PC-9 (cell line): Measurements from ENCODE around the gene BRMS1. TPM values are rescaled to one million over a fixed set of nuclear protein-coding genes. Genes with fewer than 3 reads are reported as not detected.
"Not testable (repeated sequence)": the region's sequence is repeated elsewhere in the genome, so short reads cannot be mapped to it uniquely, and the experiment has no call there.

ENCODE experiments used
- BruUV-seq: library from RNA; stranded (reverse); fragments of 400-500 nt; replicated peaks from 2 replicates; lab custom pipeline; 2021; lab: Mats Ljungman, UMichigan
- CTCF ChIA-PET: fragments of 300-600 bp; sonication (Branson Sonifier 250); formaldehyde crosslinking; loops from one replicate; lab custom pipeline; 2022; ENCODE audit warnings: antibody characterized with exemption; lab: Charles Lee
- POLR2A ChIA-PET: fragments of 300-600 bp; sonication (Branson Sonifier 250); formaldehyde crosslinking; loops from one replicate; lab custom pipeline; 2022; ENCODE audit warnings: antibody characterized with exemption; ENCODE audit not compliant: unreplicated experiment; lab: Charles Lee
- DNase-seq, 2 experiments: peaks; one replicate each; pipeline versions ENCODE4 v3.0.0 to v3.0.0-alpha.2; 2015 to 2022; ENCODE audit warnings: mixed read lengths in 1 of 2
- H2AFZ ChIP-seq: fragments of 200-600 bp; sonication (generic); 2 replicates; pipeline ENCODE4 v1.8.1; 2017; ENCODE audit warnings: antibody characterized with exemption
- H3F3A ChIP-seq: fragments of 200-600 bp; sonication (generic); 2 replicates; pipeline ENCODE4 v1.8.1; 2017; ENCODE audit warnings: antibody characterized with exemption, mild to moderate bottlenecking, low read depth; ENCODE audit not compliant: insufficient read depth
- H3K27ac ChIP-seq: fragments of 200-600 bp; sonication (generic); 2 replicates; pipeline ENCODE4 v1.6.1; 2016; ENCODE audit warnings: mixed run types
- H3K27me3 ChIP-seq: fragments of 200-600 bp; sonication (generic); 2 replicates; pipeline ENCODE4 v1.6.1; 2016; ENCODE audit warnings: low read depth, mixed run types; ENCODE audit not compliant: insufficient read depth
- H3K36me3 ChIP-seq: fragments of 200-600 bp; sonication (generic); 2 replicates; pipeline ENCODE4 v1.6.1; 2016; ENCODE audit warnings: low read depth, mixed run types
- H3K4me1 ChIP-seq: fragments of 200-600 bp; sonication (generic); replicated peaks from 2 replicates; pipeline ENCODE4 v1.6.1; 2016; ENCODE audit warnings: mixed run types; ENCODE audit not compliant: insufficient read depth
- H3K4me2 ChIP-seq: fragments of 200-600 bp; sonication (generic); 2 replicates; pipeline ENCODE4 v1.6.1; 2017; ENCODE audit warnings: mixed run types
- H3K4me3 ChIP-seq: fragments of 200-600 bp; sonication (generic); 2 replicates; pipeline ENCODE4 v1.6.1; 2016; ENCODE audit warnings: mixed run types
- H3K79me2 ChIP-seq: fragments of 200-600 bp; sonication (generic); 2 replicates; pipeline ENCODE4 v1.6.1; 2017; ENCODE audit warnings: low read depth, mixed run types
- H3K9me2 ChIP-seq: fragments of 200-600 bp; sonication (generic); 2 replicates; pipeline ENCODE4 v1.8.1; 2017; ENCODE audit warnings: mild to moderate bottlenecking; ENCODE audit not compliant: insufficient read depth
- H3K9me3 ChIP-seq: fragments of 200-600 bp; sonication (generic); 2 replicates; pipeline ENCODE4 v1.8.1; 2016; ENCODE audit warnings: low read depth; ENCODE audit not compliant: insufficient read depth
- H4K20me1 ChIP-seq: fragments of 200-600 bp; sonication (generic); 2 replicates; pipeline ENCODE4 v1.8.1; 2017; ENCODE audit not compliant: insufficient read depth
- EZH2 ChIP-seq: fragments of 200-600 bp; sonication (generic); IDR thresholded peaks from 2 replicates; pipeline ENCODE4 v1.8.0; 2017; ENCODE audit warnings: antibody characterized with exemption, low read depth
- intact Hi-C: fragments of 100-400 bp; cut with micrococcal nuclease; formaldehyde crosslinking; loops from one replicate; pipeline ENCODE4 v1.10.0; 2022; ENCODE audit not compliant: unreplicated experiment
- total RNA-seq: library from RNA; stranded (reverse); gene quantifications from 2 replicates; pipeline ENCODE4 v1.2.3, GENCODE V29; 2021
- TF ChIP-seq, protein P1 (sequence below): fragments of 200-600 bp; sonication (generic); conservative IDR thresholded peaks from 2 replicates; pipeline ENCODE4 v1.6.1; 2017; ENCODE audit warnings: mixed run types, antibody characterized with exemption, mild to moderate bottlenecking, moderate library complexity

BRMS1 gene
- total RNA-seq, 1 experiment from 2014 or later: 54.3 TPM

DNA sequence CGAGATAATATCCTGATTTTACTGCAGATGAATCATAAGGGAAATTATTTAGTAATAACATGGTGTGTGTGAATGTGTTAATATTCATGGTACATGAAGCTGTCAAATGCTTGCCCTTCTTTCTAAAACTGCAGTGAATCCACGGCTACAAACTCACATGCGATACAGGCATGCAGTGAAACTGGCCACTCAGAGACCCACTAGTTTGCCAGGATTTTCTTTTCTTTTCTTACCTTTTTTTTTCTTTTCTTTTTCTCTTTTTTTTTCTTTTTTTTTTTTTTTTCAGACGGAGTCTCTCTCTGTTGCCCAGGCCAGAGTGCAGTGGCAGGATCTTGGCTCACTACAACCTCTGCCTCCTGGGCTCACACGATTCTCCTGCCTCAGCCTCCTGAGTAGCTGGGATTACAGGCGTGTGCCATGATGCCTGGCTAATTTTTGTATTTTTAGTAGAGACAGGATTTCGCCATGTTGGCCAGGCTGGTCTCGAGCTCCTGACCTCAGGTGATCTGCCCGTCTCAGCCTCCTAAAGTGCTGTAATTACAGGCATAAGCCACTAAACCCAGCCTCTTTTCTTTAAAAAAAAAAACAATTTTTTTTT, 28.9 kb upstream of the BRMS1 start:
- Histone ChIP-seq H3K4me1 (peaks cover 24% of the 10 kb centered on the region), H3F3A (peaks cover 32% of the 10 kb centered on the region), H3K79me2 (peaks cover 24% of the 10 kb centered on the region), H4K20me1 (peaks cover 13% of the 10 kb centered on the region)
- H3K27ac ChIP-seq, H2AFZ ChIP-seq, POLR2A ChIA-PET, H3K36me3 ChIP-seq, DNase-seq, H3K4me3 ChIP-seq, H3K4me2 ChIP-seq, H3K9me3 ChIP-seq, BruUV-seq, H3K27me3 ChIP-seq, H3K9me2 ChIP-seq: not testable (repeated sequence)
- intact Hi-C loops: loop anchor here (5.0 kb wide), 1 partner anchor 61 kb away; no protein-coding TSS in a partner anchor
- CTCF ChIA-PET: interaction anchor here (0.7 to 1.2 kb wide), 5 partner anchors 10 to 876 kb away, joined by 4 to 15 read pairs (median 7); no protein-coding TSS in a partner anchor

DNA sequence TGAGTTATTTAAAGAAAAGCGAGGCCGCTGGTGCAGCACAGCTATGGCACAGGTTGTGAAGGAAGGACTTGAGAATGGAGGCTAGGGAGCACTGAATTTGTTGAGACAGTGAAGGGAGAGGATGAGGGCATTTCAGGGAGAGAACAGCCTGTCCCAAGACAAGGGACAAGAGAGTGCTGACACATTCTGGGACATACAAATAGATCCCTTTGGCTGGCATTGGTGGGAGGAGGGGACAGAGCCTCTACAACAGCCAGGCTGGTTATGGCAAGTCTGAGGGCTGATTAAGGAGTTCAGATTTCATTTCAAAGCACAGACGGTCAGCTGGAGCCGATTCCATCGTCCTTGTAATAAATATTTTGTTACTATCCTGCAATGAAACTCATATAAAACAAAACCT, 28.4 kb upstream of the BRMS1 start:
- H3K4me3 ChIP-seq: no peak overlapping the region
- no peaks in the 10 kb centered on the region for H3K9me2 ChIP-seq
- H3K27me3 ChIP-seq: no peaks in the 10 kb centered on the region
- H3K4me1 ChIP-seq: peaks cover 24% of the 10 kb centered on the region
- ChIA-PET POLR2A (interaction anchor here (0.7 kb wide), 1 partner anchor 28 kb away, joined by 5 read pairs; no protein-coding TSS in a partner anchor), CTCF (interaction anchor here (0.7 kb wide), 1 partner anchor 876 kb away, joined by 6 read pairs; no protein-coding TSS in a partner anchor)
- no peak for DNase-seq
- peaks cover 32% of the 10 kb centered on the region for H3F3A ChIP-seq
- H3K36me3 ChIP-seq: peaks cover 2% of the 10 kb centered on the region; the same call in 1 of the 2 replicates
- H3K4me2 ChIP-seq: peak overlapping the region; percentile 13; the same call in 1 of the 2 replicates
- H2AFZ ChIP-seq: no peak overlapping the region
- peaks cover 18% of the 10 kb centered on the region for H4K20me1 ChIP-seq
- H3K79me2 ChIP-seq: peaks cover 29% of the 10 kb centered on the region
- H3K9me3 ChIP-seq: no peaks in the 10 kb centered on the region
- BruUV-seq: no TSS peak
- no peak for TF ChIP-seq EZH2
- TF ChIP-seq, protein P1, sequence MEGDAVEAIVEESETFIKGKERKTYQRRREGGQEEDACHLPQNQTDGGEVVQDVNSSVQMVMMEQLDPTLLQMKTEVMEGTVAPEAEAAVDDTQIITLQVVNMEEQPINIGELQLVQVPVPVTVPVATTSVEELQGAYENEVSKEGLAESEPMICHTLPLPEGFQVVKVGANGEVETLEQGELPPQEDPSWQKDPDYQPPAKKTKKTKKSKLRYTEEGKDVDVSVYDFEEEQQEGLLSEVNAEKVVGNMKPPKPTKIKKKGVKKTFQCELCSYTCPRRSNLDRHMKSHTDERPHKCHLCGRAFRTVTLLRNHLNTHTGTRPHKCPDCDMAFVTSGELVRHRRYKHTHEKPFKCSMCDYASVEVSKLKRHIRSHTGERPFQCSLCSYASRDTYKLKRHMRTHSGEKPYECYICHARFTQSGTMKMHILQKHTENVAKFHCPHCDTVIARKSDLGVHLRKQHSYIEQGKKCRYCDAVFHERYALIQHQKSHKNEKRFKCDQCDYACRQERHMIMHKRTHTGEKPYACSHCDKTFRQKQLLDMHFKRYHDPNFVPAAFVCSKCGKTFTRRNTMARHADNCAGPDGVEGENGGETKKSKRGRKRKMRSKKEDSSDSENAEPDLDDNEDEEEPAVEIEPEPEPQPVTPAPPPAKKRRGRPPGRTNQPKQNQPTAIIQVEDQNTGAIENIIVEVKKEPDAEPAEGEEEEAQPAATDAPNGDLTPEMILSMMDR: no peak
- intact Hi-C loops: loop anchor here (5.0 kb wide), 1 partner anchor 61 kb away; no protein-coding TSS in a partner anchor
- no peak overlapping the region for H3K27ac ChIP-seq

DNA sequence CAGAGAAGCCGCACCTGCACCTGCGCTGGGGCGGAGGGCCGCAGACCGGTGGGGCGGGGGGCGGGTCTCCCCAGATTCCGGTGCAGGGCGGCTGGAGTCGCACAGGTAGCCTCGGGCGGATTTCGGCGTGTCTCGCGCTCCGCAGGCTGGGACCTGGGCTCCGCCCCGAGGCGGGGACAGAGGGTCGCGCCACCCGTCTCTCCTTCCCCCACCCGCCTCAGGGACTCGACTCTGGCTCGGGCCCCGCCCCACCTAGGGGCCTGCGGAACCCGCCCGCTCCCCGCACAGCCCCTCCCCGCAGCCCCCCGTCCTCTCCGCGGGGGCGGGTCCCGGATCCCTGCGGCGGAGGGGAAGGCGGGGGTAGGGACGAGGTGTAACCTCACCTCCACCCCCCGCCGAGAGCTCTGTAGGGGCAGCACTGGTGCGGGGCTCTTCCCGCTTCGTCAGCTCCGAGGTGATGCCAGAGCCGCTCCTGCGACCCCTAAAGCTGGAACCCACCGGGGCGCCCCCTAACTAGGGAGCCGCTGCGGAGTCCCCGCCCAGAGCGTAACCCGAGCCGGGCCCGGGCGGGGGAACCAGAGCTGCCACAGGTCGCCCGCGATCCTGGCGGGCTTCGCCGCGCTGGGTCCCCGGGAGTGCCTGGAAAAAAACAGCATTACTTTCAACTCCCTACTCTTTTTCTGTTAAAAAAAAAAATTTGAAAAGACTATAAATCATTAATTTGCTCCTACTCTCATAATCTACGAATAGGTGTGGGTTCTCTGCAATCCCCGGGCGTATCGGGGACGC, 26.9 kb upstream of the BRMS1 start, which contains the start of gene SLC29A2:
SLC29A2 (minus strand) TSS at position 134 of the 789 bp plus-strand sequence. CDS start 169 bp downstream, outside the sequence.
- peak within 1 kb of the TSS; percentile 80 for H3K4me2 ChIP-seq
- peaks cover 40% of the 10 kb centered on the region for H3F3A ChIP-seq
- no peaks in the 10 kb centered on the region for H3K9me3 ChIP-seq
- POLR2A ChIA-PET: interaction anchor here (0.5 to 1.0 kb wide), 7 partner anchors 59 to 1008 kb away, joined by 3 to 7 read pairs (median 4); partner anchors contain the start of gene YIF1A
- H4K20me1 ChIP-seq: peaks cover 32% of the 10 kb centered on the region
- H3K36me3 ChIP-seq: peaks cover 16% of the 10 kb centered on the region
- H3K79me2 ChIP-seq: peaks cover 31% of the 10 kb centered on the region
- CTCF ChIA-PET: interaction anchor here (1.1 to 1.8 kb wide), 2 partner anchors 14 kb away, joined by 7 to 11 read pairs; no protein-coding TSS in a partner anchor
- intact Hi-C loops: loop anchor here (1.0 to 5.0 kb wide), 3 partner anchors 15 to 60 kb away; partner anchors contain the start of gene BRMS1
- no TSS peak for BruUV-seq
- peaks cover 24% of the 10 kb centered on the region for H3K4me1 ChIP-seq
- peak within 1 kb of the TSS; percentile 96 for H2AFZ ChIP-seq
- no peaks in the 10 kb centered on the region for H3K9me2 ChIP-seq
- H3K27me3 ChIP-seq: no peaks in the 10 kb centered on the region
- TF ChIP-seq, protein P1: no peak
- TF ChIP-seq EZH2: no peak
- DNase-seq: peak; percentile 93 to 100
- H3K27ac ChIP-seq: peak within 1 kb of the TSS; percentile 80
- peak within 1 kb of the TSS; percentile 95 for H3K4me3 ChIP-seq
